Measurements from ENCODE around the gene CLHC1.
"Not testable (repeated sequence)": the region's sequence is repeated elsewhere in the genome, so short reads cannot be mapped to it uniquely, and the experiment has no call there.

CLHC1 gene

DNA sequence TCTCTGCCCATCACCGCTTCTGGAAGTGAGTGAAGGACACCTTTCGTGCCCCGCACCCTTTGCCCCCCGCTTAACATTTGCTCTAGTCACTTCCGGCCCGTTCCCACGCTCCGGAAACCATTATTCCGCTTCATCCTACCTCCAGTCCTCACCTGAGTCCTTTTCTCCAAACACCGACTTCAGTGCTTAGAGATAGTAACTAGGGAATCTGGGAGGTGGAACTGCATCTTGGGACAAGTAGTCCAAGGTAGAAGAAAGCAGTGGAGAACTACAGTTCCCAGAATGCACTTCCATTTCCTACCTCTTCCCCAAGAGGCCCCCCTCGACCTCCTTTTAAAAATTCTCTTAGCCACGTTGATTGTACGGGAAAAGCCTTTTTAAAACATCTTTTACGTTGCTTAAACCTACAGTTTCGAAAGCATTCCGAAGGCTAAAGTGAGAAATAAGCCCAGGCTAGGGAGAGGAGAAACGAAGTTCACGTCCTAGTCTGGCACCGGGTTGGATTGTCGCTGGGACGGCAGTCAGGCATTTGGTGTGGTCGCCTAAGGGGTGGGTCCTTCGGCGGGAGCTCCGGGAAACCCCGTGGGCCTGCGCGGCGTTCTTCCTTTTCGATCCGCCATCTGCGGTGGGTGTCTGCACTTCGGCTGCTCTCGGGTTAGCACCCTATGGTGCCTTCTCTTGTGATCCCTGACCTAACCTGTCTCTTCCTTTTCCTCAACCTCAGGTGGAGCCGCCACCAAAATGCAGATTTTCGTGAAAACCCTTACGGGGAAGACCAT is at the start of gene CLHC1, which contains the start of gene RPS27A:
TSS of gene CLHC1 (minus strand) at position 210 of the 779 bp plus-strand sequence. CDS start 9,882 bp downstream, outside the sequence.
TSS of gene RPS27A (plus strand) at position 605 of the 779 bp plus-strand sequence. CDS start at position 742, 137 bp downstream.
- Histone ChIP-seq H3K36me3 (ENCODE audit: control insufficient read depth in 1 of 2, insufficient read depth in 2 of 2, low read length in 2 of 2) (peaks cover 34% of the 10 kb centered on the region in 2 donors), H3K27me3 (ENCODE audit: low read depth, low read length) (no peaks in the 10 kb centered on the region), H3K9me3 (ENCODE audit: control insufficient read depth in 1 of 2, low read length in 2 of 2) (no peaks in the 10 kb centered on the region), H3K4me3 (ENCODE audit: low read depth in 1 of 2, low read length in 2 of 2) (peak within 1 kb of the TSS; percentile 83 to 99), H3K27ac (ENCODE audit: low read length) (peak within 1 kb of the TSS; percentile 99), H3K4me1 (ENCODE audit: control insufficient read depth in 1 of 2, insufficient read depth in 2 of 2, low read length in 2 of 2) (peaks cover 11 to 22% of the 10 kb centered on the region in 2 donors)

DNA sequence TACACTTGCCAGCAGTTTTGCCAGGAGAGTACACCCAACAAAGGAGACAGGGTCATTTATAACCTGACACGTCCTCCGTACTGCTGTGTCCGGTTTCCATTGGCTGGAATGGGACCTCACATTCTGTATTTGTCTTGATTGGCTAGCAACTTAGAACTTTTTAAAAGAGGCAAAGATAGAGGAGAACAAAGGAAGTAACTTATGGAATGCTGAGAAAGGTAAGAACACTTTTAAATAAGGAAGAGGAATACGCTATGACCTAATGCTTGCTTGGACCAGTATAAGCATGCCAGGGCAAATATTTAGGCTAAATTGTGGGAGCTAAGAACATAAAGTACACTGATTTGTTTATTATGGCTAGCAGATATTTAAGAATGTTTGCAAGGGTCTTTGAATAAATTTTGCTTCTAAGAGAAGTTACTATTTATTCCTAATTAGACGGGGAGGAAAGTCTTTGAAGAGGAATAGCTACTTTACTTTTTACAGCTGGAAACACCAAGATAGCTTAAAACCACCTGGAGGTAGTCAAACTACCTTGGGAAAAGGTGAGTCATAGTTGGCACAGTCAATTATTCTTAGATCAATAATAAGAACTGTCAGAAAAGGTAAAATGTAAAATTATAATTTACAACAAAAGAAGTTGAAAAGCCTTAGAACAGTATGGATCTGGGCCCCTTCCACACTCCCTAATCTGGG is 48.9 kb upstream of the CLHC1 start:
- H3K4me1 ChIP-seq (ENCODE audit: control insufficient read depth in 1 of 2, insufficient read depth in 2 of 2, low read length in 2 of 2); H3K36me3 ChIP-seq (ENCODE audit: control insufficient read depth in 1 of 2, insufficient read depth in 2 of 2, low read length in 2 of 2); H3K27ac ChIP-seq (ENCODE audit: low read length); H3K27me3 ChIP-seq (ENCODE audit: low read depth, low read length); H3K9me3 ChIP-seq (ENCODE audit: control insufficient read depth in 1 of 2, low read length in 2 of 2); H3K4me3 ChIP-seq (ENCODE audit: low read depth in 1 of 2, low read length in 2 of 2): not testable (repeated sequence)

DNA sequence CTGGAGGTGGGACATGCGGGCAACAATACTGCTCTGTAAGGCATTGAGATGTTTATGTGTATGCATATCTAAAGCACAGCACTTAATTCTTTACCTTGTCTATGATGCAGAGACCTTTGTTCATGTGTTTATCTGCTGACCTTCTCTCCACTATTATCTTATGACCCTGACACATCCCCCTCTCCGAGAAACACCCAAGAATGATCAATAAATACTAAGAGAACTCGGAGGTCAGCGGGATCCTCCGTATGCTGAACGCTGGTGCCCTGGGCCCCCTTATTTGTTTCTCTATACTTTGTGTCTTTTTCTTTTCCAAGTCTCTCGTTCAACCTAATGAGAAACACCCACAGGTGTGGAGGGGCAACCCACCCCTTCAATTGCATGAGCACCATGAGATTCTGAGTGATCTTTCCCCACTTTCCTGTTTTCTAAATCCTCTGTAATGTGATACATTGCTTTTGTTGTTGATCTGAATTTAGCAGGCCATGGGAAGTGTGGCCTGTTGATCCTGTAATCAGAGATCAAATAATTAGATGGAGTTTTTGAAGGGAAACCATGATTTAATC is 47.8 kb upstream of the CLHC1 start:
- not testable (repeated sequence) for H3K27me3 ChIP-seq (ENCODE audit: low read depth, low read length); H3K4me3 ChIP-seq (ENCODE audit: low read depth in 1 of 2, low read length in 2 of 2); H3K36me3 ChIP-seq (ENCODE audit: control insufficient read depth in 1 of 2, insufficient read depth in 2 of 2, low read length in 2 of 2); H3K4me1 ChIP-seq (ENCODE audit: control insufficient read depth in 1 of 2, insufficient read depth in 2 of 2, low read length in 2 of 2); H3K27ac ChIP-seq (ENCODE audit: low read length); H3K9me3 ChIP-seq (ENCODE audit: control insufficient read depth in 1 of 2, low read length in 2 of 2)

DNA sequence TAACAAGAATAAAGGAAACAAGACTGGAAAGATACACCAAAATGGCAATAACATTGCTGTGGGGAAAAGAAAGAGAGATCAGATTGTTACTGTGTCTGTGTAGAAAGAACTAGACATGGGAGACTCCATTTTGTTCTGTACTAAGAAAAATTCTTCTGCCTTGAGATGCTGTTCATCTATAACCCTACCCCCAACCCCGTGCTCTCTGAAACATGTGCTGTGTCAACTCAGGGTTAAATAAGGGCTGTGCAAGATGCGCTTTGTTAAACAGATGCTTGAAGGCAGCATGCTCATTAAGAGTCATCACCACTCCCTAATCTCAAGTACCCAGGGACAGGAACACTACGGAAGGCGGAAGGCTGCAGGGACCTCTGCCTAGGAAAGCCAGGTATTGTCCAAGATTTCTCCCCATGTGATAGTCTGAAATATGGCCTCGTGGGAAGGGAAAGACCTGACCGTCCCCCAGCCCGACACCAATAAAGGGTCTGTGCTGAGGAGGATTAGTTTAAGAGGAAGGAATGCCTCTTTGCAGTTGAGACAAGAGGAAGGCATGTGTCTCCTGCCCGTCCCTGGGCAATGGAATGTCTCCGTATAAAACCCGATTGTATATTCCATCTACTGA is 47.2 kb upstream of the CLHC1 start:
- H3K4me3 ChIP-seq (ENCODE audit: low read depth in 1 of 2, low read length in 2 of 2); H3K9me3 ChIP-seq (ENCODE audit: control insufficient read depth in 1 of 2, low read length in 2 of 2); H3K36me3 ChIP-seq (ENCODE audit: control insufficient read depth in 1 of 2, insufficient read depth in 2 of 2, low read length in 2 of 2); H3K4me1 ChIP-seq (ENCODE audit: control insufficient read depth in 1 of 2, insufficient read depth in 2 of 2, low read length in 2 of 2); H3K27ac ChIP-seq (ENCODE audit: low read length); H3K27me3 ChIP-seq (ENCODE audit: low read depth, low read length): not testable (repeated sequence)

DNA sequence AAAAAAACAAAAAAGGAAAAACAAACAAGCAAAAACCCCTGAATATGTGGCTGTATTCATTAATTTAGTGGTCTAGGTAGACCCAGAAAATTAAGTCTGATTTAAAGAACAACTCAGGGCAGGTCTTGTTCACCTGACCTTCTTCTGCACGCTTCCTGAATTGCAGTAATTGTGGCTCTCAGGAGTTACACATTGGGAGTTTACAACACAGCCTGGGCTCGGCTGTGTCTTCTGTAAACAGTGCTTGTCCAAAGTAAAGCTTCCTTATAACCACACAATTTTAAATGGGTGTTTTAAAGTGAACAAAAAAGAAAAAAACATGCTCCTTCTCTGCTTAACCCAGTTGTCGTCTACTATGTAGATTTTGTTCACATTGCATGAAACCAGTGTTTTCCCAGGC is 45.2 kb upstream of the CLHC1 start:
- H3K4me1 ChIP-seq (ENCODE audit: control insufficient read depth in 1 of 2, insufficient read depth in 2 of 2, low read length in 2 of 2), result no peaks in the 10 kb centered on the region
- H3K27ac ChIP-seq (ENCODE audit: low read length), result no peak overlapping the region
- H3K27me3 ChIP-seq (ENCODE audit: low read depth, low read length), result no peaks in the 10 kb centered on the region
- no peaks in the 10 kb centered on the region for H3K9me3 ChIP-seq (ENCODE audit: control insufficient read depth in 1 of 2, low read length in 2 of 2)
- H3K36me3 ChIP-seq (ENCODE audit: control insufficient read depth in 1 of 2, insufficient read depth in 2 of 2, low read length in 2 of 2), result no peaks in the 10 kb centered on the region
- H3K4me3 ChIP-seq (ENCODE audit: low read depth in 1 of 2, low read length in 2 of 2), result no peak overlapping the region

DNA sequence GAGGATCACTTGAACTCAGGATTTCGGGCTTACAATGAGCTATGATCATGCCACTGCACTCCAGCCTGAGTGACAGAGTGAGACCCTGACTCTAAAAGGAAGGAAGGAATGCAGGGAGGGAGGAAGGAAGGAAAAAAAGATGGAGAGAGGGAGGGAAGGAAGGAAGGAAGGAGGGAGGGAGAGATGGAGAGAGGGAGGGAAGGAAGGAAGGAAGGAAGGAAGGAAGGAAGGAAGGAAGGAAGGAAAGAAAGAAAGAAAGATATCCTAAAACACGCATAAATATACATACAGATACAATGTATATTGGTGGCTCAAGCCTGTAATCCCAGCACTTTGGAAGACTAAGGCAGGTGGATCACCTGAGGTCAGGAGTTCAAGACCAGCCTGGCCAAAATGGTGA is 42.3 kb upstream of the CLHC1 start:
- H3K27ac ChIP-seq (ENCODE audit: low read length); H3K9me3 ChIP-seq (ENCODE audit: control insufficient read depth in 1 of 2, low read length in 2 of 2); H3K4me3 ChIP-seq (ENCODE audit: low read depth in 1 of 2, low read length in 2 of 2); H3K36me3 ChIP-seq (ENCODE audit: control insufficient read depth in 1 of 2, insufficient read depth in 2 of 2, low read length in 2 of 2); H3K4me1 ChIP-seq (ENCODE audit: control insufficient read depth in 1 of 2, insufficient read depth in 2 of 2, low read length in 2 of 2); H3K27me3 ChIP-seq (ENCODE audit: low read depth, low read length): not testable (repeated sequence)

DNA sequence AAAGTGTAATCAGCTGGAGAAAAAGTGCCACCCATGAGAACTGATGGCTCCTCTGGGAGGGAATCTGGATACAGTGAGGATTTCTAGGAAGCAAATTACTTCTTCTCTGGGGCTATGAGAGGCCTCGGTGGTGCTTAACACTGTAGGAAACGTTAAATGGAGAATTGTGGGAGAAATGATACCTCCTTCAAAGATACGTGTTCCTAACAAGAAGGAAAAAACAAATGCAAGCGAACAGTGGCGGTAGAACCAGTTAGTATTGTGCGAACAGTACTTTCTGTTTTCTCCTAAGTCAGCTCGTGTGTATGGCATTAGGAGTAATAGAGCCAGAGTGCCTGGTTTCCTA is 37.5 kb upstream of the CLHC1 start:
- Histone ChIP-seq H3K9me3 (ENCODE audit: control insufficient read depth in 1 of 2, low read length in 2 of 2) (no peaks in the 10 kb centered on the region), H3K4me3 (ENCODE audit: low read depth in 1 of 2, low read length in 2 of 2) (peak overlapping the region; percentile 81 to 89), H3K27ac (ENCODE audit: low read length) (peak overlapping the region; percentile 95)

DNA sequence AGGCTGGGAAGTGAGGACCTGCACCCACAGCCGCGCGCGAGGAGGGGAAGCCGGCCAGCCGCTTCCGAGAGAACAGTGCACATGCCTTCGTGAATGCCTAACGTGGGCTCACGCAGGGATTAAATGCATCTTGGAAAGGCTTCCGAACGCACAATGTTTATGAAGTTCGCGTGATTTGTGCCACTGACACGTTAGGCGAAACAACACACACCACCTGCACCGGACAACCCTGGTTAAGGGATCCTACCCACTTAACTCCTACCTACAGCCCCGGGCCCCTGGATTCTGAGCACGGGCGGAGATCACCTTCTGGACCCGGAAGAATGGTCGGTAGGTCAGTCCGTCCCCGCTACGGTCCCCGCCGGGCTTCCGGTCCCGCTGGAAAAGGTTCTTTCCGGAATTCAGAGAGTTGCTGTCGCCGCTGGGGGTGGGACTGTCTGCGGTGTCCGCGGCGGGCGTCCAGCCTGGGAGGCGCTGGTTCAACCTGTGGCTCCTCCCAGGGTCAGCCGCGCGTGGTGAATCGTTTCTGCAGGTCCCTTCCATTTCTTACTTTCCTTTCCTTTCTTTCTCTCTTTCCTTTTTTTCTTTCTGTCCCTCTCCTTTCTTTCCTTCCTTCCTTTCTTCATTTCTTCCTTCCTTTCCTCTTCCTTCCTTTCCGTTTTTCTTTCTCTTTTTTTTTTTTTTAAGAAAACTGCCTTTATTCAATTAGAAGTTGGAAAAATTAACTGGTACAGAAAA is 37.0 kb upstream of the CLHC1 start, which contains the start of gene MTIF2:
TSS of gene MTIF2 (minus strand) at position 325 of the 738 bp plus-strand sequence. CDS start 5,373 bp downstream, outside the sequence.
- peak within 1 kb of the TSS; percentile 81 to 89 for H3K4me3 ChIP-seq (ENCODE audit: low read depth in 1 of 2, low read length in 2 of 2)
- no peaks in the 10 kb centered on the region for H3K27me3 ChIP-seq (ENCODE audit: low read depth, low read length)
- H3K36me3 ChIP-seq (ENCODE audit: control insufficient read depth in 1 of 2, insufficient read depth in 2 of 2, low read length in 2 of 2), result peaks cover under 1 to 14% of the 10 kb centered on the region in 2 donors
- H3K4me1 ChIP-seq (ENCODE audit: control insufficient read depth in 1 of 2, insufficient read depth in 2 of 2, low read length in 2 of 2), result peaks cover 5 to 10% of the 10 kb centered on the region in 2 donors
- H3K27ac ChIP-seq (ENCODE audit: low read length), result peak within 1 kb of the TSS; percentile 95
- H3K9me3 ChIP-seq (ENCODE audit: control insufficient read depth in 1 of 2, low read length in 2 of 2), result no peaks in the 10 kb centered on the region

More for the DNA sequence above, 37.5 kb upstream of the CLHC1 start:
- no peaks in the 10 kb centered on the region for H3K27me3 ChIP-seq (ENCODE audit: low read depth, low read length)
- H3K4me1 ChIP-seq (ENCODE audit: control insufficient read depth in 1 of 2, insufficient read depth in 2 of 2, low read length in 2 of 2), result peaks cover 5 to 10% of the 10 kb centered on the region in 2 donors
- peaks cover 0 to 9% of the 10 kb centered on the region in 2 donors for H3K36me3 ChIP-seq (ENCODE audit: control insufficient read depth in 1 of 2, insufficient read depth in 2 of 2, low read length in 2 of 2)

DNA sequence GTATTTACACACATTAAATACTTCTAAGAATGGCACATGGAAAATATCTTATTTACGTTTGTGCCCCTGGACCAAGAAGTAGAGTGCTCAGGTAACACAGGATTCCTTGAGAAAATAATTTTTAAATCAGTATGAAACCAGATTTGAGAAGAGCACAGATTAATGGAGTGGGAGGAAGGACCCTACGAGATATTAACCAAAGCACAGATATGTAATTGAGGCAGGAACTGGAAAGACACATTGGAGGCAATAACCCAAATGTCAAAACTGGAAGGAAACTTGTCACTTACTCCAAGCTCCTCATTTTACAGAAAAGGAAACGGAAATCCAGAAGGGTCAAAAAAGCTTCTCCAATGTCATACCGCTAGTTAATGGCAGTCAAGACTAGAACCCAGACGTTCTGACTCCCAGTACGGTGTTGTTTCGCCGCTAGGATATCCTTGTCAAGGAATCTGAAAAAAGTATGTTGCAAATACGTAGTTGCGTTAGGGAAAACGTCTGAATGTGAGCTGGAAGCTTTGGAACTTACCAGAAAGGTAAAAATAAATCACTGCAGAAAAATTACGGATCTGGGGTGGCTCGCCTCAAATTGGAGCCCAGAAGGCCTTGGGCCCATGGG is 36.3 kb upstream of the CLHC1 start:
- H3K4me3 ChIP-seq (ENCODE audit: low read depth in 1 of 2, low read length in 2 of 2), result peak overlapping the region; percentile 81 to 89
- no peaks in the 10 kb centered on the region for H3K9me3 ChIP-seq (ENCODE audit: control insufficient read depth in 1 of 2, low read length in 2 of 2)
- H3K27ac ChIP-seq (ENCODE audit: low read length), result peak overlapping the region; percentile 95
- peaks cover 7 to 21% of the 10 kb centered on the region in 2 donors for H3K36me3 ChIP-seq (ENCODE audit: control insufficient read depth in 1 of 2, insufficient read depth in 2 of 2, low read length in 2 of 2)
- no peaks in the 10 kb centered on the region for H3K27me3 ChIP-seq (ENCODE audit: low read depth, low read length)
- H3K4me1 ChIP-seq (ENCODE audit: control insufficient read depth in 1 of 2, insufficient read depth in 2 of 2, low read length in 2 of 2), result peaks cover 5 to 10% of the 10 kb centered on the region in 2 donors

DNA sequence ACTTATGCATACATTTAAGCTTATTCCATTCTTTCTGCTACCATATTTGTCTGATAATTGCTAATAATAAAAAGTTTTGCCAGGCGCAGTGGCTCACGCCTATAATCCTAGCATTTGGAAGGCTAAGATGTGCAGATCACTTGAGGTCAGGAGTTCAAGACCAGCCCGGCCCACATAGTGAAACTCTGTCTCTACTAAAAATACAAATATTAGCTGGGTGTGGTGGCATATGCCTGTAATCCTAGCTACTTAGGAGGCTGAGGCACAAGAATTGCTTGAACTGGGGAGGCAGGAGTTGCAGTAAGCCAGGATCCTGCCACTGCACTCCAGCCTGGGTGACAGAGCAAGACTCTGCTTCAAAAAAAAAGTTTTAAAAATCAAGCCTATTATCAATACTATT is 27.5 kb upstream of the CLHC1 start:
- not testable (repeated sequence) for H3K27me3 ChIP-seq (ENCODE audit: low read depth, low read length); H3K9me3 ChIP-seq (ENCODE audit: control insufficient read depth in 1 of 2, low read length in 2 of 2); H3K4me1 ChIP-seq (ENCODE audit: control insufficient read depth in 1 of 2, insufficient read depth in 2 of 2, low read length in 2 of 2); H3K27ac ChIP-seq (ENCODE audit: low read length); H3K4me3 ChIP-seq (ENCODE audit: low read depth in 1 of 2, low read length in 2 of 2)
- peaks cover 21 to 46% of the 10 kb centered on the region in 2 donors for H3K36me3 ChIP-seq (ENCODE audit: control insufficient read depth in 1 of 2, insufficient read depth in 2 of 2, low read length in 2 of 2)

Data from muscle layer of duodenum (tissue), 2 donors.